GM21825 (cell line): Measurements from ENCODE around the gene RABGAP1.

Source experiments
- ATAC-seq: cut with Tn5 transposase; IDR thresholded peaks from one replicate; pipeline ENCODE4 v1.9.1; 2021; ENCODE audit warnings: mild to moderate bottlenecking, moderate library complexity; ENCODE audit not compliant: unreplicated experiment

RABGAP1 gene

GRCh38 chr9:123044586-123044985 lies 103.8 kb downstream of the RABGAP1 start:
- ATAC-seq: no peak

- ATAC-seq: no peak
Measured at GRCh38 chr9:123046406-123047195, 105.8 kb downstream of the RABGAP1 start.

- no peak for ATAC-seq
Measured at GRCh38 chr9:123048748-123049147, 107.9 kb downstream of the RABGAP1 start.

- no peak for ATAC-seq
Measured at GRCh38 chr9:123049589-123050222, 108.9 kb downstream of the RABGAP1 start.

GRCh38 chr9:123053046-123053445 lies 112.2 kb downstream of the RABGAP1 start:
- no peak for ATAC-seq

GRCh38 chr9:123053711-123054110 lies 112.9 kb downstream of the RABGAP1 start:
- ATAC-seq: no peak

GRCh38 chr9:123058834-123059233 lies 118.0 kb downstream of the RABGAP1 start:
- ATAC-seq: no peak

GRCh38 chr9:123059472-123060220 lies 118.8 kb downstream of the RABGAP1 start:
- ATAC-seq: no peak

GRCh38 chr9:123061216-123061615 lies 120.4 kb downstream of the RABGAP1 start:
- ATAC-seq: no peak

- no peak for ATAC-seq
Measured at GRCh38 chr9:123062351-123063176, 121.7 kb downstream of the RABGAP1 start.

- ATAC-seq: no peak
Measured at GRCh38 chr9:123063177-123063598, 122.4 kb downstream of the RABGAP1 start.

GRCh38 chr9:123063896-123064295 lies 123.1 kb downstream of the RABGAP1 start:
- ATAC-seq: no peak

GRCh38 chr9:123064716-123065115 lies 123.9 kb downstream of the RABGAP1 start:
- no peak for ATAC-seq

GRCh38 chr9:123065196-123065595 lies 124.4 kb downstream of the RABGAP1 start:
- no peak for ATAC-seq

GRCh38 chr9:123067136-123067535 lies 126.3 kb downstream of the RABGAP1 start:
- ATAC-seq: no peak

GRCh38 chr9:123069010-123069481 lies 128.2 kb downstream of the RABGAP1 start:
- no peak for ATAC-seq

- no peak for ATAC-seq
Measured at GRCh38 chr9:123070198-123070597, 129.4 kb downstream of the RABGAP1 start.

- ATAC-seq: no peak
Measured at GRCh38 chr9:123072407-123072995, 131.7 kb downstream of the RABGAP1 start.

- ATAC-seq: no peak
Measured at GRCh38 chr9:123073441-123073840, 132.6 kb downstream of the RABGAP1 start.

GRCh38 chr9:123073991-123074422 lies 133.2 kb downstream of the RABGAP1 start:
- ATAC-seq: no peak
